ENCODE measurements around the gene MICA. TPM values are rescaled to one million over a fixed set of nuclear protein-coding genes. Genes with fewer than 3 reads are reported as not detected.
"Not testable (repeated sequence)": the region's sequence is repeated elsewhere in the genome, so short reads cannot be mapped to it uniquely, and the experiment has no call there.

MICA gene
- total and polyA plus RNA-seq, 2 experiments from 2014 or later: 36.9 to 42.6 TPM

- Histone ChIP-seq H4K20me1 (ENCODE audit: insufficient read depth) (no peaks in the 10 kb centered on the region), H3K4me2 (ENCODE audit: unreplicated experiment) (no peak overlapping the region), H3K9ac (no peak overlapping the region), H2AFZ (no peak overlapping the region), H3K4me3 (no peak overlapping the region), H3K36me3 (ENCODE audit: low read depth) (no peaks in the 10 kb centered on the region), H3K27me3 (replicated peaks; ENCODE audit: insufficient read depth) (no peaks in the 10 kb centered on the region), H3F3A (ENCODE audit: insufficient read depth) (no peaks in the 10 kb centered on the region; the same call in 1 of the 2 replicates), H3K27ac (no peak overlapping the region), H3K79me2 (ENCODE audit: insufficient read depth) (no peaks in the 10 kb centered on the region), H3K9me3 (ENCODE audit: low read depth) (no peaks in the 10 kb centered on the region), H3K4me1 (ENCODE audit: insufficient read depth) (no peaks in the 10 kb centered on the region), H3K9me2 (ENCODE audit: insufficient read depth) (no peaks in the 10 kb centered on the region)
- 70 to 78% methylated on average over 2 of the region's 2 CpGs for WGBS, 2 experiments (ENCODE audit: low coverage in 1 of 2, low lambda C conversion rate in 2 of 2, missing lambda C conversion rate in 2 of 2)
- DNase-seq: no peak
- no peak for TF ChIP-seq EZH2 (IDR thresholded peaks at IDR 0.05; ENCODE audit: insufficient read depth, poor library complexity, severe bottlenecking)
- no peak for TF ChIP-seq EZH2phosphoT487 (IDR thresholded peaks at IDR 0.05; ENCODE audit: insufficient read depth, low read depth)
- in situ Hi-C loops (cut with MboI): no loop called here
These were observed 35.3 kb downstream of the MICA start for GRCh38 chr6:31438677-31439076.

- DNase-seq: peak; percentile 87
- 10% methylated on average over 27 of the region's 28 CpGs for WGBS, 2 experiments (ENCODE audit: low coverage in 1 of 2, low lambda C conversion rate in 2 of 2, missing lambda C conversion rate in 2 of 2)
- peak overlapping the region; percentile 66 for H2AFZ ChIP-seq
- H4K20me1 ChIP-seq (ENCODE audit: insufficient read depth): no peaks in the 10 kb centered on the region
- no peaks in the 10 kb centered on the region for H3K9me2 ChIP-seq (ENCODE audit: insufficient read depth)
- H3K4me1 ChIP-seq (ENCODE audit: insufficient read depth): peaks cover 7% of the 10 kb centered on the region; the same call in 1 of the 2 replicates
- no peak overlapping the region for H3K27ac ChIP-seq
- no peaks in the 10 kb centered on the region for H3K9me3 ChIP-seq (ENCODE audit: low read depth)
- no peaks in the 10 kb centered on the region for H3K27me3 ChIP-seq (replicated peaks; ENCODE audit: insufficient read depth)
- H3K4me2 ChIP-seq (ENCODE audit: unreplicated experiment): peak overlapping the region; percentile 70
- peak overlapping the region; percentile 57 for H3K4me3 ChIP-seq
- no peak overlapping the region for H3K9ac ChIP-seq
- in situ Hi-C loops (cut with MboI): no loop called here
- no peaks in the 10 kb centered on the region; the same call in 1 of the 2 replicates for H3F3A ChIP-seq (ENCODE audit: insufficient read depth)
- no peaks in the 10 kb centered on the region for H3K36me3 ChIP-seq (ENCODE audit: low read depth)
- no peak for TF ChIP-seq EZH2 (IDR thresholded peaks at IDR 0.05; ENCODE audit: insufficient read depth, poor library complexity, severe bottlenecking)
- no peak for TF ChIP-seq EZH2phosphoT487 (IDR thresholded peaks at IDR 0.05; ENCODE audit: insufficient read depth, low read depth)
- no peaks in the 10 kb centered on the region for H3K79me2 ChIP-seq (ENCODE audit: insufficient read depth)
These were observed 38.2 kb downstream of the MICA start for GRCh38 chr6:31441365-31442267.

- Histone ChIP-seq H3K27me3 (replicated peaks; ENCODE audit: insufficient read depth) (no peaks in the 10 kb centered on the region), H2AFZ (no peak overlapping the region), H3F3A (ENCODE audit: insufficient read depth) (no peaks in the 10 kb centered on the region; the same call in 1 of the 2 replicates), H3K9me2 (ENCODE audit: insufficient read depth) (no peaks in the 10 kb centered on the region), H3K36me3 (ENCODE audit: low read depth) (no peaks in the 10 kb centered on the region), H3K27ac (0 out of 2 replicates have a peak overlapping the region, but pooled peaks have one; percentile 18), H3K9ac (no peak overlapping the region), H3K4me2 (ENCODE audit: unreplicated experiment) (no peak overlapping the region), H4K20me1 (ENCODE audit: insufficient read depth) (no peaks in the 10 kb centered on the region), H3K4me3 (no peak overlapping the region), H3K4me1 (ENCODE audit: insufficient read depth) (peaks cover 9% of the 10 kb centered on the region; the same call in 1 of the 2 replicates), H3K79me2 (ENCODE audit: insufficient read depth) (no peaks in the 10 kb centered on the region), H3K9me3 (ENCODE audit: low read depth) (no peaks in the 10 kb centered on the region)
- WGBS, 2 experiments (ENCODE audit: low coverage in 1 of 2, low lambda C conversion rate in 2 of 2, missing lambda C conversion rate in 2 of 2): 37 to 45% methylated on average over 4 of the region's 4 CpGs
- TF ChIP-seq EZH2phosphoT487 (IDR thresholded peaks at IDR 0.05; ENCODE audit: insufficient read depth, low read depth) (no peak), EZH2 (IDR thresholded peaks at IDR 0.05; ENCODE audit: insufficient read depth, poor library complexity, severe bottlenecking) (no peak)
- peak; percentile 64 for DNase-seq
- in situ Hi-C loops (cut with MboI): no loop called here
These were observed 43.1 kb downstream of the MICA start for GRCh38 chr6:31446481-31446880.

- H3K4me3 ChIP-seq; in situ Hi-C loops (cut with MboI): not testable (repeated sequence)
These were observed 43.8 kb downstream of the MICA start for GRCh38 chr6:31446999-31447789.

More at GRCh38 chr6:31446999-31447789, 43.8 kb downstream of the MICA start:
- H3K4me2 ChIP-seq (ENCODE audit: unreplicated experiment); H3K27me3 ChIP-seq (replicated peaks; ENCODE audit: insufficient read depth); H3K36me3 ChIP-seq (ENCODE audit: low read depth); H2AFZ ChIP-seq; H3K79me2 ChIP-seq (ENCODE audit: insufficient read depth); H3K9ac ChIP-seq; H3K4me1 ChIP-seq (ENCODE audit: insufficient read depth); H3K9me2 ChIP-seq (ENCODE audit: insufficient read depth); H3K9me3 ChIP-seq (ENCODE audit: low read depth); H3F3A ChIP-seq (ENCODE audit: insufficient read depth); DNase-seq; H4K20me1 ChIP-seq (ENCODE audit: insufficient read depth): not testable (repeated sequence)
- 76 to 86% methylated on average over 4 to 6 of the region's 6 CpGs for WGBS, 2 experiments (ENCODE audit: low coverage in 1 of 2, low lambda C conversion rate in 2 of 2, missing lambda C conversion rate in 2 of 2)
- 0 out of 2 replicates have a peak overlapping the region, but pooled peaks have one; percentile 18 for H3K27ac ChIP-seq
